Activated CD4-positive, CD25-positive, alpha-beta regulatory T cell (primary cell): ENCODE results near the gene ST6GALNAC3.

Source experiments
- DNase-seq, 4 experiments: peaks; one replicate each; lab custom pipeline; 2025; lab: John Stamatoyannopoulos, UW

ST6GALNAC3 gene

DNA sequence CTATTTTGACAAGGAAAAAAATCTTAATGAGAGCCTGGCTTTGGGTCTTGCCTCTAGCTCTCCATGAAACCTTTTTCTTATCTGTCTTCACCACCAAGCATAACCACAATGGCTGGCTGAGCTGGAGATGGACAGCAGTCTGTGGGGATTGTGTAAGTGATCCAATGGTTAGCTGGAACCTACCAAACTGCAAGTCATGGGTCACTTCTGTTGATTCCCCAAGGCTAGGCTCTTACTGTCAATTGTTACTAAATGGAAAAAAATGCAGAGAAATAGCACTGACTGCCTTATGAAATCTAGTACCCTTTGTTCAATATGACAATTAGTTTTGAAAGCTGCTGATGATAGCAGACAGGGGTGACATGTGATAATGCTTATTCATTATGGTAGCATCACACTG lies 359.0 kb downstream of the ST6GALNAC3 start:
- no peak for DNase-seq

DNA sequence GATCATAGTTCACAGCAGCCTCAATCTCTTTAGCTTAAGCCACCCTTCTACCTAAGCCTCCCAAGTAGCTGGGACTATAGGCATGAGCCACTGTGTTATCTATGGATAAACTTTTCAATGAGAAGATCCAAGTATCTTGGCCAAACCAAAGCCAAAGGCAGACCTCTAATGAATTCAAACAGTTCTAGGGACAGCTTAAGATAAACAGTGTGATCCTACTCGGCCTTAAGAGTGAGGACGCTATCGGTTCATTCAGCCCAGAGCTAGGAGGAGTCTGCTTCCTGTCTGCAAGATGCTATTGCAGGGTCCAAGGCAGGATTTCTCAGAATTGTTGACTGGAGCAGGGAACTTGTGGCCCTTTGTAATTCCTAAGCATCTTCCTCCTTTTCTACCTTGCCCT lies 368.7 kb downstream of the ST6GALNAC3 start:
- DNase-seq: no peak

- no peak for DNase-seq
Measured at GRCh38 chr1:76444773-76445172, 370.2 kb downstream of the ST6GALNAC3 start.

DNA sequence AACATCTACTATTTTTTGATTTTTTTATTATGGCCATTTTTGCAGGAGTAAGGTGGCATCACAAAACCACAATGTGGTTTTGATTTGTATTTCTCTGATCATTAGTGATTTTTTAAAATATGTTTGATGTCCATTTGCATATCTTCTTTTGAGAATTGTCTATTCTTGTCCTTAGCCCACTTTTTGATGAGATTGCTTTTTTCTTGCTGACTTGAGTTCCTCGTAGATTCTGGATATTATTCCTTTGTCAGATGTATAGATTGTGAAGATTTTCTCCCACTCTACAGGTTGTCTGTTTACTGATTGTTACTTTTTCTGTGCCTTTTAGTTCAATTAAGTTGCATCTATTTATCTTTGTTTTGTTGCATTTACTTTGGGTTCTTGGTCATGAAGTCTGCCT lies 375.7 kb downstream of the ST6GALNAC3 start:
- no peak for DNase-seq

GRCh38 chr1:76463278-76463677 lies 388.7 kb downstream of the ST6GALNAC3 start:
- DNase-seq: no peak

DNA sequence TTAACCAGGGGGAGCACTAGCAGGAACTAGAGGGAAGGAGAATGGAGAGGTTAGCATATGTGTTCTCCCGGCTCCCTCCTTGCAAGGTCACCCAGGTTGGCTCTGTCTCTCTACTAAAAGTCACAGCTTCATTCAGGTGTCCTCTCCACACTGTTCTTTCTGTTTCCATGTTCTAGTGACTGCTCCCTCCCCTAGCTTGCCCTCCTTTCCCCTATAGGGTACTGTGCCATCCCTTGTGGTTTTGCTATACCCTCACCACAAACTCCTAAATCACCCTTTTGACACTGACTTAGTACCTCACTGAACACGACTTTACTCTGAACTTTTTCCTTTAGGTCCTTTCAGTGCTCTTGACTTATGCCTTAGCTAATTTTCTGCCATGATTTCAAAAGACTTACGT lies 389.3 kb downstream of the ST6GALNAC3 start:
- no peak for DNase-seq

- no peak for DNase-seq
Measured at GRCh38 chr1:76465030-76465429, 390.5 kb downstream of the ST6GALNAC3 start.

- DNase-seq: no peak
Measured at GRCh38 chr1:76470166-76470565, 395.6 kb downstream of the ST6GALNAC3 start.

DNA sequence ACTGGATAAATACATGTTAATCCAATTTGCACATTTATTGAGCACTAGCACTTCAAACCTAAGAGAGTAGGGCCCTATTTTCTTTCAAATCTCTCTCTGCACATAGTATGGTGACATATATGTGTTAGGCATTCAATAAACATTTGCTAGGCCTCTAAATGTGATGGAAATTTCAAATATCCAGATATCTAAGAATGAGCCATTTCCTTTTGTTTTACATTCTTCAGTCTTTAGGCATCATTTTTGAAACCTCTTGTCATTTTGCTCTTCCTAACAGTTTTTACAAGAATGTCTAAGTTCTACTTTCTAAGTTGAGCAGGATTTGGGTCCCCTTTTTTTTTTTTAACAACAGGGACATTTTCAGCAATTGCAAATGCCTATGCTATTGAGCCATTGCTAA lies 397.0 kb downstream of the ST6GALNAC3 start:
- no peak for DNase-seq

- DNase-seq: no peak
Measured at GRCh38 chr1:76473591-76473990, 399.0 kb downstream of the ST6GALNAC3 start.

- DNase-seq: no peak
Measured at GRCh38 chr1:76474922-76475321, 400.4 kb downstream of the ST6GALNAC3 start.

GRCh38 chr1:76477156-76477555 lies 402.6 kb downstream of the ST6GALNAC3 start:
- DNase-seq: no peak

DNA sequence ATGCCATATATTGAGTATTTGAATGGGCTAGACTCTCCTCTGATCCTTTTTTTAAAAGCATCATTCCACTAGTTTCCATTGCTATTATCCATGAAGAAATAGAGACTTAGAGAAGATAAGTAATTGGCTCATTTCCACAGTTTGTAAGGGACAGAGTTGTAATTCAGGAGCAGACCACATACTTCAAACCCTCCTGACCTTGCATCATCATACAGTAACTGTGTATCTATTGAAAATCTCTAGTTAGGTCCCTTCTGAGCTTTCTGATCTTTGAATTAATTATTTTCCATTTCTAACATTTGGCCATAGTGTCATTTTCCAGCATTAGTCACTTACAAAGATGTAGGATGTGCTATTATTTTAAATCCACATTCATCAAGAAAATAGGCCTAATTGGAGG lies 406.3 kb downstream of the ST6GALNAC3 start:
- no peak for DNase-seq

DNA sequence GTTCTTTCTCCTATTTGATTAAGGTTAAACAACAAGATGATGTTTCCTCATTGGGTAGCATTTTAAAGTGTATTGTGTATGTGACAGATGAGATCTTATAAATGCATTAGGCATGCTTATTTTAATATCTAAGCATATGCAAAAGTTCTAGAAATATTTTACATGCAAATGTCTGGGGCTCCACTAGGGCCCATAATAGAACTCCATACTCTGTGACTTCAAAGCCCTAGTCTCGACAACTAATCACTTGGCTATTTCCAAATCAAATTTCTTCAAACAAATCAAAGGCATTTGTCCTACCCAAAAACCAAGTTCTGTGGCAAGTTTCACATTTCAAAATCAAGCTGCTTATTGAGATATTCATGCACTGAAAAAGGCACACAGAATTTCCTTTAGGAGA lies 407.1 kb downstream of the ST6GALNAC3 start:
- DNase-seq: no peak

- no peak for DNase-seq
Measured at GRCh38 chr1:76482272-76482671, 407.7 kb downstream of the ST6GALNAC3 start.

DNA sequence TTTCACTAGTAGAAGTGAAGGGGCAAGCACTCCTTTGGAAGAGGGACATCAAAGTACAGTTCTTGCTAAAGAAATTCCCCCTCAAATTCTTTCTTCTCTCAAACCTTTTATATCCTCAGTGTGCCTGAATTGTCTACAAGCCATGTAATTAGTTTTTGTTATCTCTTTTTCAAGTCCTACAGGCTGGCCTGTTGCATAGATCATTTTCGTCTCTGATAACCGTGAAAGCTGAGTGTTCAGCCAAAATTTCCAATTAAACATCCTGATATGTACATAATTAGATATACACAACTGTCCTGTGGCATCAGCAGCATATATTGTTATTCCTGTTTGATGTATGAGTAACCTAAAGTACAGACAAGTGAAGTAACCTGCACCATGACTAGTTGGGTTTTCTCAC lies 417.2 kb downstream of the ST6GALNAC3 start:
- no peak for DNase-seq

- no peak for DNase-seq
Measured at GRCh38 chr1:76492752-76493430, 418.3 kb downstream of the ST6GALNAC3 start.

- DNase-seq: no peak
Measured at GRCh38 chr1:76494807-76495206, 420.3 kb downstream of the ST6GALNAC3 start.

GRCh38 chr1:76496871-76497270 lies 422.3 kb downstream of the ST6GALNAC3 start:
- DNase-seq: no peak

GRCh38 chr1:76500116-76500515 lies 425.6 kb downstream of the ST6GALNAC3 start:
- DNase-seq: no peak

GRCh38 chr1:76501136-76501535 lies 426.6 kb downstream of the ST6GALNAC3 start:
- DNase-seq: no peak

DNA sequence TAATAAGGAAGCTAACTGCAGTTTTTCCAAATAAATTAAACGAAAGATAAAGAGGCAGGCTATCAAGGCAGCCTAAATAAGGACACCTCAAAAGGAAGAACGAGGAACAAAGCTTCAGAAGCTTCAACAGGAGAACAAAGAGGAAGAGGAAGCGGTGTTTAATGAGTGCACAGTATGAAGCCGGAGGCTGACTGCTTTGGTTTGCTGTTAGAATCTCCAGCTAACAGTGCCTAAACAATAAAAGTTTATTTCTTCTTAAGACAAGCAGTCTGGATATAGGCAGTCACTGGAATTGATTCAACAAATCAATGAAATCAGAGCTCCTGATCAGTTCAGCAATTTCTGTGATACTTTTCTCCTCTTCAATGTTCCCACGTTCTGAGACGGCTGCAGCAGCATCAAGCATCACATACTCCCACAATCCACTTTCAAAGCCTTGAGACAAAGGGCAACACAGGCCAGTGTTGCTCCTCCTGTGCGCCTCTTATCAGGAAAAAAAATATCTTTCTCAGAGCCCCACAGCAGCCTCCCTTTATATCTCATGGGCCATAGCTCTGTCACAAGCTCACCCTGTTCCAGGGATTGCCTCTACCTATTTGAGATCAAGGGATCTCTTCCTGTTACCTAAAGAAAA lies 427.2 kb downstream of the ST6GALNAC3 start:
- DNase-seq: no peak

- DNase-seq: no peak
Measured at GRCh38 chr1:76503100-76503499, 428.6 kb downstream of the ST6GALNAC3 start.

DNA sequence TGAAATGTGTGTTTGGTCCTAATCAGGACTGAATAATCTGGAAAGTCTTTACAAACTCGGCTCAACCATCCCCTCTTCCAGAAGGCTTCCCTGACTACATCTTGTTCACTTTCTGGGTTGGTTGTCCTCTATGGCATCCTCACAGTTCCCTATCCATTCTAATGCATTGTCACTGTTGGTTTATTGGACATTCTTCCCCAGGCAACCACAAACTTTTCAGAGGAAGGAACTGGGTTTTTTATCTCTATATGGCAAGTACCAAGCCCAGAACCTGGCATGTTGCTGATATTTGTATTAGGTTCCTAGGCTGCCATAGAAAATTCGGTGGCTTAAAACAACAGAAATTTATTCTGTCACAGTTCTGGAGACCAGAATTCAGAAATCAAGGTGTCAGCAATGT lies 429.2 kb downstream of the ST6GALNAC3 start:
- DNase-seq: no peak
